SK-N-SH (cell line): Measurements from ENCODE around the gene BCHE. TPM values are rescaled to one million over a fixed set of nuclear protein-coding genes. Genes with fewer than 3 reads are reported as not detected.

Experiments
- CTCF ChIA-PET: fragments of 300-600, 350-600 bp; formaldehyde crosslinking; extraction: SDS; loops from one replicate; lab custom pipeline; 2021; lab: Yijun Ruan, JAX
- POLR2A ChIA-PET: fragments of 350-600 bp; sonication (Branson Sonifier 250); formaldehyde crosslinking; extraction: SDS; loops from one replicate; lab custom pipeline; 2020; ENCODE audit warnings: antibody characterized with exemption, inconsistent platforms; lab: Yijun Ruan, JAX
- DNase-seq: peaks from one replicate; pipeline ENCODE4 v3.0.0; 2012
- H2AFZ ChIP-seq: fragments of 200-600 bp; sonication (generic); 2 replicates; pipeline ENCODE4 v1.8.1; 2016; ENCODE audit warnings: antibody characterized with exemption, mild to moderate bottlenecking, low read depth
- H3F3A ChIP-seq: fragments of 200-600 bp; sonication (generic); replicated peaks from 2 replicates; pipeline ENCODE3; 2016; ENCODE audit warnings: antibody characterized with exemption, mild to moderate bottlenecking; ENCODE audit not compliant: insufficient read depth
- H3K27ac ChIP-seq, 2 experiments: fragments of 200-500 bp in 1 of 2; fragments of 200-600 bp in 1 of 2; sonication (Bioruptor generic) in 1 of 2; sonication (generic), shearing (Covaris generic) in 1 of 2; 2 replicates each; pipeline versions ENCODE4 v1.5.1 to v1.6.1; 2014 to 2016; ENCODE audit warnings: low read depth in 2 of 2, inconsistent platforms in 1 of 2, low read length in 1 of 2, mild to moderate bottlenecking in 1 of 2, mixed read lengths in 1 of 2
- H3K27me3 ChIP-seq: fragments of 200-600 bp; sonication (generic), shearing (Covaris generic); 2 replicates; pipeline ENCODE4 v1.6.1; 2016; ENCODE audit warnings: mixed run types; ENCODE audit not compliant: insufficient read depth
- H3K36me3 ChIP-seq, 2 experiments: fragments of 200-500 bp in 1 of 2; fragments of 200-600 bp in 1 of 2; sonication (Bioruptor generic) in 1 of 2; sonication (generic) in 1 of 2; replicated peaks in 1 of 2; 2 replicates each; pipeline versions ENCODE3 to v1.5.1; 2014 to 2016; ENCODE audit warnings: low read length in 1 of 2, mild to moderate bottlenecking in 1 of 2; ENCODE audit not compliant: insufficient read depth in 2 of 2, control insufficient read depth in 1 of 2
- H3K4me1 ChIP-seq, 2 experiments: fragments of 200-500 bp in 1 of 2; fragments of 200-600 bp in 1 of 2; sonication (Bioruptor generic) in 1 of 2; sonication (generic), shearing (Covaris generic) in 1 of 2; 2 replicates each; pipeline versions ENCODE4 v1.5.1 to v1.6.1; 2014 to 2016; ENCODE audit warnings: low read depth in 1 of 2, low read length in 1 of 2, mixed run types in 1 of 2; ENCODE audit not compliant: insufficient read depth in 2 of 2, control insufficient read depth in 1 of 2
- H3K4me2 ChIP-seq: fragments of 200-600 bp; sonication (generic), shearing (Covaris generic); 2 replicates; pipeline ENCODE4 v1.6.1; 2017; ENCODE audit warnings: mixed run types
- H3K4me3 ChIP-seq, 2 experiments: fragments of 200-500 bp in 1 of 2; fragments of 200-600 bp in 1 of 2; sonication (Bioruptor generic) in 1 of 2; sonication (generic), shearing (Covaris generic) in 1 of 2; 2 replicates each; pipeline versions ENCODE4 v1.5.1 to v1.8.1; 2014 to 2016; ENCODE audit warnings: low read depth in 2 of 2, inconsistent platforms in 1 of 2, low read length in 1 of 2, mild to moderate bottlenecking in 1 of 2, mixed read lengths in 1 of 2, moderate library complexity in 1 of 2
- H3K79me2 ChIP-seq: fragments of 200-600 bp; sonication (generic); 2 replicates; pipeline ENCODE4 v1.8.1; 2017; ENCODE audit warnings: mild to moderate bottlenecking; ENCODE audit not compliant: insufficient read depth
- H3K9ac ChIP-seq: fragments of 200-600 bp; sonication (generic); 2 replicates; pipeline ENCODE4 v1.6.1; 2017; ENCODE audit warnings: mixed run types
- H3K9me2 ChIP-seq: fragments of 200-600 bp; sonication (generic); 2 replicates; pipeline ENCODE4 v1.6.1; 2017; ENCODE audit warnings: mixed run types
- H3K9me3 ChIP-seq: fragments of 200-600 bp; sonication (generic); 2 replicates; pipeline ENCODE4 v1.6.1; 2017; ENCODE audit warnings: mixed run types, mild to moderate bottlenecking, moderate library complexity
- H4K20me1 ChIP-seq: fragments of 200-600 bp; sonication (generic); 2 replicates; pipeline ENCODE4 v1.6.1; 2017; ENCODE audit warnings: mild to moderate bottlenecking, mixed run types; ENCODE audit not compliant: insufficient read depth
- CHD2 ChIP-seq: fragments of 150-350 bp; IDR thresholded peaks from 2 replicates; pipeline ENCODE4 v1.6.1; 2018; ENCODE audit warnings: low read length; ENCODE audit not compliant: partially characterized antibody
- EP300 ChIP-seq, 2 experiments: IDR thresholded peaks; 2 replicates each; pipeline versions ENCODE4 v1.4.0 to v1.6.1; 2012; ENCODE audit warnings: borderline replicate concordance in 1 of 2, low read depth in 1 of 2, low read length in 1 of 2
- EZH2phosphoT487 ChIP-seq: fragments of 200-600 bp; sonication (generic); IDR thresholded peaks from 2 replicates; pipeline ENCODE4 v1.6.1; 2017; ENCODE audit warnings: low read depth, mixed run types, mild to moderate bottlenecking, antibody characterized with exemption, moderate library complexity, borderline replicate concordance
- GATA2 ChIP-seq: sonication (generic); formaldehyde crosslinking; IDR thresholded peaks from 2 replicates; pipeline ENCODE4 v1.5.0; 2020; ENCODE audit warnings: mild to moderate bottlenecking, missing genetic modification reagents
- JUND ChIP-seq: IDR thresholded peaks from 2 replicates; pipeline ENCODE4 v1.4.0; 2012
- MXI1 ChIP-seq: IDR thresholded peaks from 2 replicates; pipeline ENCODE4 v1.6.1; 2012; ENCODE audit warnings: mild to moderate bottlenecking, low read depth, low read length, improper control_type of control experiment
- NFIC ChIP-seq: IDR thresholded peaks from 2 replicates; pipeline ENCODE4 v1.4.0; 2012; ENCODE audit warnings: borderline replicate concordance
- RFX5 ChIP-seq: IDR thresholded peaks from 2 replicates; pipeline ENCODE4 v1.6.1; 2012; ENCODE audit warnings: mild to moderate bottlenecking, improper control_type of control experiment, low read length
- SIN3A ChIP-seq: IDR thresholded peaks from 2 replicates; pipeline ENCODE4 v1.6.1; 2012; ENCODE audit warnings: low read depth, mild to moderate bottlenecking, low read length, moderate library complexity, borderline replicate concordance
- TCF12 ChIP-seq: IDR thresholded peaks from 2 replicates; pipeline ENCODE4 v1.4.0; 2012
- WGBS: methylation state at CpG from one replicate; pipeline ENCODE4 v1.1.6; 2017; ENCODE audit warnings: low lambda C conversion rate; 5-methylcytosine and 5-hydroxymethylcytosine counted together
- polyA plus RNA-seq, 3 experiments: library from polyadenylated mRNA; depleted of rRNA; stranded (reverse); fragments of >200 nt; gene quantifications; 2 replicates each; pipeline ENCODE4 v1.2.3, GENCODE V29; 2012
- TF ChIP-seq, protein P1 (sequence below): fragments of 150-350 bp; IDR thresholded peaks from 2 replicates; pipeline ENCODE4 v1.6.1; 2017; ENCODE audit warnings: antibody characterized with exemption, low read length, low read depth, borderline replicate concordance
- TF ChIP-seq, protein P2 (sequence below): fragments of 200-600 bp; sonication (generic); IDR thresholded peaks from 2 replicates; pipeline ENCODE4 v1.6.1; 2017; ENCODE audit warnings: antibody characterized with exemption, mild to moderate bottlenecking, moderate library complexity
- TF ChIP-seq, protein P3 (sequence below): IDR thresholded peaks from 2 replicates; pipeline ENCODE4 v1.4.0; 2012; ENCODE audit warnings: low read depth, borderline replicate concordance
- TF ChIP-seq, protein P4 (sequence below): IDR thresholded peaks from 2 replicates; pipeline ENCODE4 v1.4.0; 2012; ENCODE audit warnings: low read depth
- TF ChIP-seq, protein P5 (sequence below): fragments of 150-350 bp; IDR thresholded peaks from 2 replicates; pipeline ENCODE4 v1.6.1; 2016; ENCODE audit warnings: mild to moderate bottlenecking, low read depth, low read length

Gene BCHE
- polyA plus RNA-seq, 1 of the 3 experiments (the other 2 are of a cell fraction): not detected

DNA sequence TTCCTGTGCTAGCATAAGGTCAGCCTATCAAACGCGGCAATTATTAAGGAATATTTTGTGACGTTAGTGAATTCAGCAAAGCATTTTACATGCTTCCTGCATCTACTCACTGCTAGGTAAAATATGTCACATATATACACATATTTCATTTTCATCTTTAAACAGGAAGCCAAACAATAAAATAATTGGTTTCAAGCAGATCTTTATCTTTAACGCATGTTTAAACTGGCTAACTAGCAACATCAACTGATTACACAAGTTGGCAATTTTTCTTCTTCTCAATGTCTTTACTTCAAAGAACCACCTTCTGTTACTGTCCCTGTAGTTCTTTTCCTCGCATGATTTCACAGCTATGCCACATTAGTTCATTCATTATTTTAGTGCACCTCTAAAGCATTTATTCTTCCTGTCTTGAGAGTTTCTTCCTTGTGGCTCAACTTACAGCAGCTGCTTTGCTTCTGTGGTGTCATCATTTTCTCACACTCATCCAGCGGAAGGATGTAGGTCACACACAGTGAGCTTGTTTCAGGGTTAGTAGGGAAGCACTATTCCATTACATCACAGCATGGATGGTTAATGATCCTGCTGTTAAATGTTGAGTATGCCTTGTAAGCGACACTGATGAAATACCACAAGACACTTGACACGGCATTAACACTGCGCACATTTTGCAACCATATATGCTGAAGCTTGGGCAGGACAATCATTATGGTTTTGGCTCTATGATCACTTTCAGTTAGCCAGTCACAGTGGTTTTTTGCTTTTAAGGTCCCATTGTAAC lies 2.3 kb upstream of the BCHE start:
- Histone ChIP-seq H3K79me2 (no peaks in the 10 kb centered on the region), H3K27me3 (no peaks in the 10 kb centered on the region), H2AFZ (no peak overlapping the region), H4K20me1 (no peaks in the 10 kb centered on the region), H3K36me3 (no peaks in the 10 kb centered on the region), H3F3A (no peaks in the 10 kb centered on the region), H3K4me1 (peaks cover 0 to 5% of the 10 kb centered on the region in 2 experiments; a peak in 1 of 4 replicates), H3K9me3 (no peaks in the 10 kb centered on the region), H3K9ac (no peak overlapping the region), H3K4me3 (no peak overlapping the region), H3K27ac (no peak overlapping the region), H3K4me2 (no peak overlapping the region), H3K9me2 (no peaks in the 10 kb centered on the region)
- TF ChIP-seq, protein P1, sequence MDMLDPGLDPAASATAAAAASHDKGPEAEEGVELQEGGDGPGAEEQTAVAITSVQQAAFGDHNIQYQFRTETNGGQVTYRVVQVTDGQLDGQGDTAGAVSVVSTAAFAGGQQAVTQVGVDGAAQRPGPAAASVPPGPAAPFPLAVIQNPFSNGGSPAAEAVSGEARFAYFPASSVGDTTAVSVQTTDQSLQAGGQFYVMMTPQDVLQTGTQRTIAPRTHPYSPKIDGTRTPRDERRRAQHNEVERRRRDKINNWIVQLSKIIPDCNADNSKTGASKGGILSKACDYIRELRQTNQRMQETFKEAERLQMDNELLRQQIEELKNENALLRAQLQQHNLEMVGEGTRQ: no peak
- TF ChIP-seq, protein P2, sequence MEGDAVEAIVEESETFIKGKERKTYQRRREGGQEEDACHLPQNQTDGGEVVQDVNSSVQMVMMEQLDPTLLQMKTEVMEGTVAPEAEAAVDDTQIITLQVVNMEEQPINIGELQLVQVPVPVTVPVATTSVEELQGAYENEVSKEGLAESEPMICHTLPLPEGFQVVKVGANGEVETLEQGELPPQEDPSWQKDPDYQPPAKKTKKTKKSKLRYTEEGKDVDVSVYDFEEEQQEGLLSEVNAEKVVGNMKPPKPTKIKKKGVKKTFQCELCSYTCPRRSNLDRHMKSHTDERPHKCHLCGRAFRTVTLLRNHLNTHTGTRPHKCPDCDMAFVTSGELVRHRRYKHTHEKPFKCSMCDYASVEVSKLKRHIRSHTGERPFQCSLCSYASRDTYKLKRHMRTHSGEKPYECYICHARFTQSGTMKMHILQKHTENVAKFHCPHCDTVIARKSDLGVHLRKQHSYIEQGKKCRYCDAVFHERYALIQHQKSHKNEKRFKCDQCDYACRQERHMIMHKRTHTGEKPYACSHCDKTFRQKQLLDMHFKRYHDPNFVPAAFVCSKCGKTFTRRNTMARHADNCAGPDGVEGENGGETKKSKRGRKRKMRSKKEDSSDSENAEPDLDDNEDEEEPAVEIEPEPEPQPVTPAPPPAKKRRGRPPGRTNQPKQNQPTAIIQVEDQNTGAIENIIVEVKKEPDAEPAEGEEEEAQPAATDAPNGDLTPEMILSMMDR: no peak
- TF ChIP-seq EZH2phosphoT487 (no peak), MXI1 (no peak), SIN3A (no peak), TCF12 (no peak), CHD2 (no peak), GATA2 (CRISPR knock-in tag) (no peak), JUND (no peak), RFX5 (no peak), EP300 (IDR thresholded peaks at IDR 0.05; ENCODE audit: borderline replicate concordance in 1 of 2, low read depth in 1 of 2, low read length in 1 of 2) (no peak), NFIC (no peak)
- TF ChIP-seq, protein P3, sequence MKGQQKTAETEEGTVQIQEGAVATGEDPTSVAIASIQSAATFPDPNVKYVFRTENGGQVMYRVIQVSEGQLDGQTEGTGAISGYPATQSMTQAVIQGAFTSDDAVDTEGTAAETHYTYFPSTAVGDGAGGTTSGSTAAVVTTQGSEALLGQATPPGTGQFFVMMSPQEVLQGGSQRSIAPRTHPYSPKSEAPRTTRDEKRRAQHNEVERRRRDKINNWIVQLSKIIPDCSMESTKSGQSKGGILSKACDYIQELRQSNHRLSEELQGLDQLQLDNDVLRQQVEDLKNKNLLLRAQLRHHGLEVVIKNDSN: no peak
- TF ChIP-seq, protein P4, sequence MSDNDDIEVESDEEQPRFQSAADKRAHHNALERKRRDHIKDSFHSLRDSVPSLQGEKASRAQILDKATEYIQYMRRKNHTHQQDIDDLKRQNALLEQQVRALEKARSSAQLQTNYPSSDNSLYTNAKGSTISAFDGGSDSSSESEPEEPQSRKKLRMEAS: no peak
- TF ChIP-seq, protein P5, sequence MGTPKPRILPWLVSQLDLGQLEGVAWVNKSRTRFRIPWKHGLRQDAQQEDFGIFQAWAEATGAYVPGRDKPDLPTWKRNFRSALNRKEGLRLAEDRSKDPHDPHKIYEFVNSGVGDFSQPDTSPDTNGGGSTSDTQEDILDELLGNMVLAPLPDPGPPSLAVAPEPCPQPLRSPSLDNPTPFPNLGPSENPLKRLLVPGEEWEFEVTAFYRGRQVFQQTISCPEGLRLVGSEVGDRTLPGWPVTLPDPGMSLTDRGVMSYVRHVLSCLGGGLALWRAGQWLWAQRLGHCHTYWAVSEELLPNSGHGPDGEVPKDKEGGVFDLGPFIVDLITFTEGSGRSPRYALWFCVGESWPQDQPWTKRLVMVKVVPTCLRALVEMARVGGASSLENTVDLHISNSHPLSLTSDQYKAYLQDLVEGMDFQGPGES: no peak
- WGBS: 51% methylated on average over 9 of the region's 9 CpGs
- ChIA-PET POLR2A (no interaction called here), CTCF (no interaction called here)
- DNase-seq: no peak
